ENCODE measurements around the gene TREM1.
"Not testable (repeated sequence)": the region's sequence is repeated elsewhere in the genome, so short reads cannot be mapped to it uniquely, and the experiment has no call there.

TREM1 gene

DNA sequence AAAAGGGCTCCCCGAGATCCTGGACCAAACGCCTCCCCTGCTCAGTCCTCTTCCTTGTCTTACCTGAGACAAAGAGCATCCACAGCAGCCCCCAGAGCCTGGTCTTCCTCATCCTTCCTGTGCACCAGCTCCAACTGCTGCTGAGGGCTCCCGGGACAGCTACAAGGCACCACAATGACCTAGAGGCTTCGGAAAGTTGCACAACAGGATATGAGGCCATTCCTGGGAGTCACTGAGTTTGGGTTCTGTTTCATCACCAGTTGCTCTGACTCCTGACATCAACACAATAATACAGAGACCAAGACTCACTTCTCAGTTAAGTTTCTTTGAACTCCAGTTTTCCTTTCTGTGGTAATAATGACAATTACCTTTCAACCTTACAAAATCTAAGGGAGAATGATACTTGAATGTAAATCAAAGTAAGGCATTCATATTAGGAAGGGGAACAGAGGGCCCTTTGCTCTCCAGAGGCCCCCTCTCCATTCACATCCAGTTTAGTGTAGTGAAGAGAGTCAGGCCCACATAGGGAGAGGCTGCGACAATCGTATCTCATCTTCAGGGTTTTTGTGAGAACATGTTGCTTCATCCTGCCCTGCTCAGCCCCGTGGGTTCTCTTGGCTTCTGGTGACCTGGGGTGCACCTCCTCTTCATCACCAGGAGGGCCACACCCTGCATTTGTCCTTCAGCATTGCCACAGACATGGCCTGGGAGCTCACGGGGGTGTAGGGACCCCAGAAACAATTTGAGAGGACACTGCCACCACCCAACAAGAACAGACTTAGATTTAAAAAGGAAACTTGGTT, at the start of gene TREM1:
TSS of gene TREM1 (minus strand) at position 139 of the 803 bp plus-strand sequence. CDS start at position 112, 27 bp downstream.
- peak; percentile 24 to 77 for DNase-seq

GRCh38 chr6:41335943-41336342, 49.5 kb upstream of the TREM1 start:
- no peak for DNase-seq

DNA sequence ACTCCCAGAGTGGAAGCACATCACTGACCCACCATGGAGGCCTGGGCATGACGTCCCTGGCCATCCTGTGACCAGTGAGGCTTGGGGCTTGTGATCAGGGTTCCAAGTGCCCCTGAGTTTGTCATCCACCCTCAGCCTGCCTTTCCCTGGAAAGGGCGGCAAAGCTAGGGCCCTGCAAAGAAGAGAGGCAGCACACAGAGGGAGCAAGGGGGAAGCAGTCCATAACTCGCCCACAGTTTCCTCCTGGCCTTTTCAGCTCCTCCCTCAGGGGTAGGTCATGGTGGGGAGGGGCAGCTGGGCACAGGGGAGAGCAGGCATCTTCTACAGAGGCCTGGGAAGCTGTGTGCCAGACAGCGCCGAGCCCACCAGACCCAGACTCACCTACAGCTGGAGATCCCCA, 48.8 kb upstream of the TREM1 start, which contains the start of gene NCR2:
TSS of gene NCR2 (plus strand) at position 313 of the 400 bp plus-strand sequence. CDS start 269 bp downstream, outside the sequence.
- DNase-seq, result no peak

DNA sequence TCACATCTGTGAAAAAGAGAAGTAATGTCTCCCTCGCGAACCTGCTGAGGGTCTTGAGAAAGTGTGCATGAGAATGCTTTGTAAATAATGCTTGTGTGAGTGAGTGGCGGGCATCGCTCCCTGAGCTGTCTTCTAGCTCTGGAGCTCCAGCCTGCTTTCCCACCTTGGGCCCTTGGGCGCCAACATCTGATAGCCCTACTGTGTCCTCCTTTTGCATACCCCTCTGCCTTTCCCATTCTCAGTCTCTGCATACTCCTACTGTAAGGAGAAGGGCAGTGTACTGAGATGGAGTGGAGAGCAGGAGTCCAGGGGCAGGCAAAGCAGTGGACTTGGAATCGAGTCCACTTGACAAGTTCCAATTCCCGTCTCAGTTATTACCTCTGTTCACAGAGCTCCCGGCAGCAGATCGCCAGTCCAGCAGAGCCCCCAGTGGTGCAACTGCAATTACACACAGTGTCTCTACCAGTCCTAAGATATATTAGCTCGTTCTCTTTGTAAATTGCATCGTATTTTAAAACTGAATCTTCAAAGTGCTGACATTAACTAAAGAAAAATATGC, 48.1 kb upstream of the TREM1 start:
- DNase-seq, result no peak

GRCh38 chr6:41332842-41333736, 46.6 kb upstream of the TREM1 start:
- DNase-seq, result no peak

DNA sequence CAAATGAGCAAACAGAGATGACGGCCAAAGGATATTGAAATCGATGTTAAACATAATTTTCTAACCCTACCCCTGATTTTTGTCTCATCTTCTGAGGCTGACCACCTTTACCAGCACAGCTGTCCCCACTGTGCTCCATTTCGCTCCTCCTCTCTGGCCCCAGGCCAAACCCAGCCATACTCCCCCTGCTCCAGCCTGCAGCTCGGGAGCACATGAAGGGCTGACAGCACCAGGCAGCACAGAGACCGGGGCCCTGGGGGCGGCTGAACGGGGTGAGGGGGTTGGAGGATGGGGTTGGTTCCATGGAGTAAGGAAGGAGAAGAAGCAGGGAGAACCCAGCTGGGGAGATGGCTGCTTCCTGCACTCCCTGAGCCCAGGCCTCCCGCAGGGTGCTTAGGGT, 45.8 kb upstream of the TREM1 start:
- no peak for DNase-seq

GRCh38 chr6:41331401-41332150, 45.1 kb upstream of the TREM1 start:
- no peak for DNase-seq

GRCh38 chr6:41327177-41327576, 40.7 kb upstream of the TREM1 start:
- DNase-seq, result no peak

- DNase-seq, result no peak
Measured at GRCh38 chr6:41326092-41326491, 39.6 kb upstream of the TREM1 start.

- no peak for DNase-seq
Measured at GRCh38 chr6:41325446-41326066, 39.1 kb upstream of the TREM1 start.

DNA sequence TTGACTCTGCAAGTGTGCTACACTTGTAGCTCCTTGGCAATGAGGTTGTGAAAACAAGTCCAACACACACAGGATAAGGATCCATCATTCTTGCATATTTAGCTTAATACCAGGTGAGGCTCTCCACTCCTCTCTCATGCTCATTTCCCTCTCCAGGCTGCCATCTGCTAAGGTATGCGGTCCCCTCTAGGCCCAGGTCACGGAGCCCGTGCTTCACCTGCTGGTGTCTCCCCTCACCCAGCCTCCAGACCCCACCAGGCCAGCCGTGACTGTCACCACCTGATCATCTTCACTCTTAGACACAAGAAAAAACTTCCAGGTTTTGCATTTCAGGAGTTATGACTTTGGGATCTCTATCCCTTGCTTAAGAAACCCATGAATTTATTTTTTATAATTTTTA, 34.7 kb upstream of the TREM1 start:
- no peak for DNase-seq

DNA sequence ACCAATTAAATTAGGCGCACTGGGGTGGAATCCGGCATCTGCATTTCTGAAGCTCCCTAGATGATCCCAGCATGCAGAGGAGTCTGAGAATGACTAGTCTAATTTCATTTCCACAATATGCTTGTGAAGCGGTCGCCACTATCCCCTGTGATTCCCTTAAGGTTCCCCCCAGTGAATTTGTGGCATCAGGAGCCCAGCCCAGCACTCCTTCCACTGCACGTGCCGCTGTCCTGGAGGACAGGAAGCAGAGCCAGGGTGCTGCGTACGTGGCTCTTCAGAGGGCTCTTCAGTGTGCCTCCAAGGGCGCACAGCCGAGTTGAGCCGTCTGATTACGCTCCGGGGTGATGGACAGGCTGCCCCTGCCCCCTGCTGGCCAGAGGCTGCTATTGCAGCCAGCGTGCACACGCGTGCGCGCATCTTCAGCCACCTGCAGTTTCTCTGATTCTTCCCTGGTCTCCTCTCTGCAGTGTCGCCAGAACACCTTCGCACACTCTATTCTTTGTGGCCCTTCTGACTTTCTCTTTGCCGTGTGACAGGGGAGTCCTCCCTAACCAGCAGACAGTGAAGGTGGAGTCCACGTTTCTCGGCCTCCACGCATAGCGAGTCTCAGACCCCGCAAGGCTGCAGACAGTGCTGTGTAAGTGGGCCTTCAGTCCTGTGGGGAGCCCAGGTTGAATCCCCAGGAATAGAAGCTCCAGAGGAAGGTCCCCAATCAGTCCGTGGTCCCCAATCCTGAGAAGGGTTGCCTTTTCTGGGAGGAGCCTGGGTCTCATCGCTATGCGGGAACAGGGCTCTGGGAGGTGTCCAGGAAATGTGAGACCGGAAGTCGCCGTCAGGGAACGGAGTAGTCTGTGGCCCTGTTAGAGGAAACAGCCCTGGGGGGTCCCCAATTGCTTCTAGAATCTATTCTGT, 32.4 kb upstream of the TREM1 start:
- DNase-seq, result peak; percentile 85 to 86

DNA sequence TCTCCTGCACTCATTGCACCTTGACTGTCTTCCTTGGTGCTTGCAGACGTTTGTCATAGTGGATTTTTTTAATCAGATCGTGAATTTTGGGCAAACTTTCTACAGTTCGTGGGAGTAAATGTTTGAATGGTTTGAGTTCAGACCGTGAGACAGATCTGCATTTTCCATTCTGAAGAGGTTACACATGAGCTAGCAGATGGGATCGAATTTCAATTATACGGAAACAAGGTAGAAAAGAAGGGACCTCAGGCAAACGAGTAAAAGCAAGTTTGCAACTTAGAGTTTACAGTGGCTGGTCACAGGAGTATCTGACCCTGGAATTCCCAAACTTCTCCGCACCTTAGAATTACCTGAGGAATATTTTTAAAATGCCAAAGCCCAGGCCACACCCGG, 31.8 kb upstream of the TREM1 start:
- DNase-seq, result no peak

DNA sequence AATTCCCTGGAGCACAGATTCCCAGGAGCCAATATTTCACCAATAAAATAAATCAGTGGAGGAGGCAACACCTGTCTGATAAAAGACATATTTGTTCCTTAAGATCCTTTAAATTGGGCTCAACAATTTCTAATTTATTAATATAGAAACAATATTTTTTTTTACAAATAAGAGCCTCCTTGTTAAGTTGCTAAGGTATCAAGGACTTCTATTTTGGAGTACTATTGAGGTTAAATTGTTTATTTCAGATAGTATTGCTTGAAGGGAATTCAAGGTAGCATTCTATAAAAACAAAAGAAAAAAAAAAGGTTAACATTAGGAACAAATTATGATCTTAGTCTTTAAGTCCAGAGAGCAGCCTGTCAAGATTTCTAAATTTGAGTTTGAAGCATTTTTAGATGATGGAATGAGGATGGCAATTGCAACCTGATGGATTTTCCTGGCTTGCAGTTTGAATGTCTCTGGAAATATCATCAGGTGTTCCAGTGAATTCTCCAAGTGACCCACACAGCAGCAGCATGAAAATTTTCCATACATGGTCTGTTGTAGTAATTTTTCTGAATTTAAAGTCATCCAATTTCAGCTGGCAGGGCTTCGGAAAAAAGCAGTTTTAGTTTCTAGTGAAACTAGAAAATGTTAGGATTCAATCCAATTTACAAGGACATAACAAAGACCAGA, 29.6 kb upstream of the TREM1 start:
- no peak for DNase-seq

DNA sequence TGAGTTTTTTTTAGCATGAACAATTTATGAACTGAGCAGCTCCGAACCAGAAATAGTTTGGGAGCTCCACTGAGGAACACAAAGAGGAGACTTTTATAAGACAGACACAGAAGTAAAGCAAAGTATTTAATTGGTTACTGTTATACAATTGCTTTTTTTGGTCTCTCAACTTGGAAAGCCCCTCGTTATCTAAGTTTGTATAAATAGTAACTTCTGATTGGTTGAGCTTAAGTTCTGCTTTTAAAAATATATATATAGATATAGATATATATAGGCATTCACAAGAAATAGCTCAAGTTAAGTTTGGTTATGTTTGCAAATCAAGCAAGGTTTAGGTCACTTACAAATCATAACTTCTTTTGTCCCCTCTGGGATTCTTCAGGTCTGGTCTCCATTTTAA, 28.7 kb upstream of the TREM1 start:
- DNase-seq, result no peak

- DNase-seq, result peak; percentile 52 to 67
Measured at GRCh38 chr6:41306187-41306854, 19.8 kb upstream of the TREM1 start.

DNA sequence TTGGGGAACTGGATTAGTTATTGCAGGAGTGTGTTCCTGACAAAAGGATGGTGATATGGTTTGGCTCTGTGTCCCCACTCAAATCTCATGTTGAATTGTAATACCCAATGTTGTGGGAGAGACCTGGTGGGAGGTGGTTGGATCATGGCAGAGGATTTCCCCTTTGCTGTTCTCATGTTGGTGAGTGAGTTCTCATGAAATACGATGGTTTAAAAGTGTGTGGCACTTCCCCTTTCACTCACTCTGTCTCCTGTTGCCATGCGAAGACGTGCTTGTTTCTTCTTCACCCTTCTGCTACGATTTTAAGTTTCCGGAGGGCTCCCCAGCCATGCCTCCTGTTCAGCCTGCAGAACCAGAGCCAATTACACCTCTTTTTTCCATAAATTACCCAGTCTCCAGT, 16.2 kb upstream of the TREM1 start:
- peak in 1 of 2 donors; percentile 46 for DNase-seq

GRCh38 chr6:41298785-41299502, 12.5 kb upstream of the TREM1 start:
- peak; percentile 36 to 83 for DNase-seq

DNA sequence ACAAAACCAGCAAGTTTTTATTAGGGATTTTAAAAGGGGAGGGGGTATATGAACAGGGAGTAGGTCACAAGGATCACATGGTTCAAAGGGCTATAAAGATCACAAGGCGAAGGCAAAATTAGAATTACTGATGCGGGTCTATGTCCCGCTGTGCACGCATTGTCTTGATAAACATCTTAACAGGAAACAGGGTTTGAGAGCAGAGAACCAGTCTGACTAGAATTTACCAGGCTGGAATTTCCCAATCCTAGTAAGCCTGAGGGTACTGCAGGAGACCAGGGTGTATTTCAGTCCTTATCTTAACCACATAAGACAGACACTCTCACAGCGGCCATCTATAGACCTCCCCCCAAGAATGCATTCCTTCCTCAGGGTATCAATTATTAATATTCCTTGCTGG, 10.8 kb upstream of the TREM1 start:
- DNase-seq, result not testable (repeated sequence)

Measured in CD4-positive, alpha-beta T cell treated with Interferon alpha-2 for 1 hour (primary cell).